ENCODE results near the gene TXNIP. TPM values are rescaled to one million over a fixed set of nuclear protein-coding genes. Genes with fewer than 3 reads are reported as not detected.

The TXNIP gene
- total and polyA plus RNA-seq, 2 donors (not counting 1 experiment from before 2014, with no cell fraction given), result 542 to 1,651 TPM

- H3K4me1 ChIP-seq (ENCODE audit: control insufficient read depth in 2 of 2, insufficient read depth in 2 of 2, low read length in 2 of 2), result peaks cover 38 to 42% of the 10 kb centered on the region in 2 donors
- H3K4me3 ChIP-seq (ENCODE audit: control extremely low read depth in 1 of 5, extremely low read depth in 1 of 5, insufficient read depth in 1 of 5, low read depth in 2 of 5, low read length in 4 of 5), result peak overlapping the region in 4 of 5 experiments; percentile 18 to 100 (median 93)
- DNase-seq, result no peak
These were observed 4.5 kb downstream of the TXNIP start for GRCh38 chr1:145991735-145992412.

More at GRCh38 chr1:145991735-145992412, 4.5 kb downstream of the TXNIP start:
- TF ChIP-seq, protein P1, sequence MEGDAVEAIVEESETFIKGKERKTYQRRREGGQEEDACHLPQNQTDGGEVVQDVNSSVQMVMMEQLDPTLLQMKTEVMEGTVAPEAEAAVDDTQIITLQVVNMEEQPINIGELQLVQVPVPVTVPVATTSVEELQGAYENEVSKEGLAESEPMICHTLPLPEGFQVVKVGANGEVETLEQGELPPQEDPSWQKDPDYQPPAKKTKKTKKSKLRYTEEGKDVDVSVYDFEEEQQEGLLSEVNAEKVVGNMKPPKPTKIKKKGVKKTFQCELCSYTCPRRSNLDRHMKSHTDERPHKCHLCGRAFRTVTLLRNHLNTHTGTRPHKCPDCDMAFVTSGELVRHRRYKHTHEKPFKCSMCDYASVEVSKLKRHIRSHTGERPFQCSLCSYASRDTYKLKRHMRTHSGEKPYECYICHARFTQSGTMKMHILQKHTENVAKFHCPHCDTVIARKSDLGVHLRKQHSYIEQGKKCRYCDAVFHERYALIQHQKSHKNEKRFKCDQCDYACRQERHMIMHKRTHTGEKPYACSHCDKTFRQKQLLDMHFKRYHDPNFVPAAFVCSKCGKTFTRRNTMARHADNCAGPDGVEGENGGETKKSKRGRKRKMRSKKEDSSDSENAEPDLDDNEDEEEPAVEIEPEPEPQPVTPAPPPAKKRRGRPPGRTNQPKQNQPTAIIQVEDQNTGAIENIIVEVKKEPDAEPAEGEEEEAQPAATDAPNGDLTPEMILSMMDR (IDR thresholded peaks at IDR 0.05), result no peak
- TF ChIP-seq EZH2 (IDR thresholded peaks at IDR 0.05; ENCODE audit: borderline replicate concordance, insufficient read depth, low read depth, low read length, poor library complexity, severe bottlenecking), result no peak
- peaks cover 12 to 40% of the 10 kb centered on the region in 2 experiments for H3K36me3 ChIP-seq (replicated peaks in 1 of 2; ENCODE audit: control extremely low read depth in 1 of 2, control insufficient read depth in 1 of 2, extremely low read depth in 1 of 2, insufficient read depth in 2 of 2, low read length in 1 of 2)
- no peaks in the 10 kb centered on the region for H3K9me3 ChIP-seq (ENCODE audit: control extremely low read depth in 1 of 3, control insufficient read depth in 2 of 3, insufficient read depth in 1 of 3, low read length in 2 of 3)
- H2AFZ ChIP-seq (ENCODE audit: insufficient read depth, low read depth, low read length, poor library complexity, severe bottlenecking), result no peak overlapping the region
- intact Hi-C loops (cut with micrococcal nuclease), result no loop called here
- H3K4me2 ChIP-seq (replicated peaks; ENCODE audit: low read depth, low read length, poor library complexity, severe bottlenecking), result peak overlapping the region; percentile 80
- peak overlapping the region; percentile 56 for H3K4me3 Mint-ChIP-seq
- WGBS (ENCODE audit: insufficient coverage), result 100% methylated on average over 1 of the region's 10 CpGs
- no peaks in the 10 kb centered on the region for H3K9me3 Mint-ChIP-seq (ENCODE audit: insufficient read depth)
- H3K27ac ChIP-seq (ENCODE audit: low read length in 2 of 2), result peak overlapping the region in 1 of 2 donors; percentile 82
- peak overlapping the region; percentile 81 for H3K27ac Mint-ChIP-seq
- no peaks in the 10 kb centered on the region for H3K27me3 ChIP-seq (replicated peaks in 1 of 4; ENCODE audit: control extremely low read depth in 1 of 4, control insufficient read depth in 3 of 4, insufficient read depth in 4 of 4, low read length in 3 of 4)
- peaks cover 69% of the 10 kb centered on the region for H3K4me1 Mint-ChIP-seq
- peaks cover 39% of the 10 kb centered on the region for H4K20me1 ChIP-seq (ENCODE audit: control insufficient read depth, insufficient read depth, low read length, poor library complexity, severe bottlenecking)
- no peak for ATAC-seq (ENCODE audit: low read depth)
- ChIA-PET CTCF (interaction anchor here (1.6 to 14.8 kb wide), 3 partner anchors 11 to 146 kb away, joined by 4 to 207 read pairs (median 135); partner anchors contain the start of gene NUDT17), POLR2A (interaction anchor here (0.5 to 12.1 kb wide), 5 partner anchors 10 to 273 kb away, joined by 3 to 131 read pairs (median 4); no protein-coding TSS in a partner anchor)
- H3K9ac ChIP-seq (ENCODE audit: low read length), result peak overlapping the region; percentile 81
- peaks cover 45% of the 10 kb centered on the region for H3K79me2 ChIP-seq (ENCODE audit: control insufficient read depth, insufficient read depth, low read length)
- H3K27me3 Mint-ChIP-seq, result no peaks in the 10 kb centered on the region

All from B cell (primary cell).